Ramos (cell line): ENCODE measurements around the gene PHF2.

Experiments used
- in situ Hi-C: fragments of 300-500 bp; cut with MboI; formaldehyde crosslinking; loops from one replicate; pipeline ENCODE4 v1.14.3; 2022; ENCODE audit warnings: low sequenced_read_pairs; ENCODE audit not compliant: unreplicated experiment

The PHF2 gene

GRCh38 chr9:93620881-93621820 is 44.8 kb downstream of the PHF2 start:
- in situ Hi-C loops: no loop called here

DNA sequence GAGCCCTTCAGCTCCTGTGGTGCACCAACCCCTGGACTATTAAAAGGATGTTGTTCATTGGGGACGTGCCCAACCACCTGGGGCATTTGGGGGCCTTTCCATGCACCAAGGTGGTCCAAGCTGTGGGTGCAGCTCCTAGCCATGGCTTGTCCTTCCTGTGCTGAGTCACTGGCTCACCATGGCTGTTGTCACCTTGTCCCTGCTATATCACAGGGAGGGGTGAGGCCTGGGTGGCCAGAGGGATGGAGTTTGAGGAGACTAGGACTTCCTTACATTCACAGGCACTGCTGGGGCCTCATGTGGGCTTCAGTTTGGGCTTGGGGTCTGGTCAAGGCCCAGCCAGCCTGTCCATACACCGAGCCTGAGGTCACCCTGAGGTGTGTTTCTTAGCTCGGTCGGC is 45.5 kb downstream of the PHF2 start:
- in situ Hi-C loops: no loop called here

- in situ Hi-C loops: no loop called here
Observed at GRCh38 chr9:93622691-93623090, 46.3 kb downstream of the PHF2 start.

DNA sequence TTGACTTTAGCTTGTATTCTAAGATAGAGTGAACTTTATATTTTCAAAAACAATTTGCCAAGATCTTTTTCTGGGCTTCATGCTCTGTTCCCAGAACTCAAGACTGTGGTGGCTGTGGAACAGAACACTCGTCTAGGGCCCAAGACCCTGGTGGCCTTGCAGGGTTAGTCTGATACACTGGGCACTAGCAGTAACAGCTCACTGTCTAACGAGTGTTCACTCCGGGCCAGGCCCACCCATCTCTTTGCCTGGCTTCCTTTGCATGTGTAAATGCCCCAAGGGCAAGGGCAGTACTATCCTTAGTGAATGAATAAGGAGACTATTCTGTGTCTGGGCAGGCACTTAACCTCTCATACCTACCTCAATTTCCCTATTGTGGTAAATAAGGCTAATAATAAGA is 47.4 kb downstream of the PHF2 start:
- in situ Hi-C loops: no loop called here

- in situ Hi-C loops: no loop called here
Observed at GRCh38 chr9:93624431-93624834, 48.0 kb downstream of the PHF2 start.

- in situ Hi-C loops: no loop called here
Observed at GRCh38 chr9:93624977-93625376, 48.6 kb downstream of the PHF2 start.

DNA sequence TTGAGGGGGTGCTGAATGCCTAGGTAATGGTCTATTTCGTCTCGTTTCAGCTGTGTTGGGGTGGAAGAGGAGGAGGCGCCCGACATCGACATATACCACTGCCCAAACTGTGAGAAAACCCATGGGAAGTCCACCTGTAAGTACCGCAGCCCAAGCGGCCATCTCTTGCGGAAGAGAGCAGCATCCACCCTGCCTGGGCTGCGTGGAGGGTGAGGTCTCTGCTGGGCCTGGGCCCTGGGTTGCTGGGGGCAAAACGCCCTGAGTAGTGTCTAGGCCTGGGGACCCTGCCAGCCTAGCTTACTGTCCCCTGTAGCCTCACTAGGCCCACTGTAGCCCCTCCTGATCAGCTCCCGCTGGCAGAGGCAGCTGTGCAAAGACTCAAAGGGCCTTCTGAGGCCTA is 53.5 kb downstream of the PHF2 start:
- in situ Hi-C loops: no loop called here

DNA sequence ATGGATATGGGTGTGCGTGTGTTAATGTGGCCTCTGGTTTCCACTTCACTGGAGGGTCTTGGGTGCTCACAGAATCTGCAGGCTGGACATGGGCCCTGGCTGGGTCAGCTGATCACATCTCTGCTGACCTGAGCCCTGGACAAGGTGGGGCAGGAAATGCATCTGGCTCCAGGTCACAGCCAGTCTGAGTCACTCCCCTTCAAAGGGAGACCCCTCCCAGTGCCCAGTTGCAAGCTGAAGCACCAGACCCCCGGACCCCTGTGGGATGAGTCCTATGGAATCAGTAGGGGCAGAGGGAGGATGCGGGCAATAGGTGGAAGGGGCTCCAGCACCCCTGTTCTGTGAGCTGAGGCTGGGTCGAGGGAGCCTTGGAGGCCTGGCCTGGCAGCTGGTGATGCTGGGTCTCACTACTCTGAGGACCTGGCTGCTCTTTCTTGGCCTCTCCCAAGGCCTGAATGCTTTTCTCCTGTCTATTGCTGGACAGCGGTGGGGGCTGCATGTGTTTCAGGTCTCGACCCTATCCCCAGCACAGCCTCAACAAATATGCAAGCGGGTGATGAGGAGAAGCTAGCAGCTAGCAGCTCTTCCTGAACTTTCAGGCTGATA is 54.5 kb downstream of the PHF2 start:
- in situ Hi-C loops: no loop called here

DNA sequence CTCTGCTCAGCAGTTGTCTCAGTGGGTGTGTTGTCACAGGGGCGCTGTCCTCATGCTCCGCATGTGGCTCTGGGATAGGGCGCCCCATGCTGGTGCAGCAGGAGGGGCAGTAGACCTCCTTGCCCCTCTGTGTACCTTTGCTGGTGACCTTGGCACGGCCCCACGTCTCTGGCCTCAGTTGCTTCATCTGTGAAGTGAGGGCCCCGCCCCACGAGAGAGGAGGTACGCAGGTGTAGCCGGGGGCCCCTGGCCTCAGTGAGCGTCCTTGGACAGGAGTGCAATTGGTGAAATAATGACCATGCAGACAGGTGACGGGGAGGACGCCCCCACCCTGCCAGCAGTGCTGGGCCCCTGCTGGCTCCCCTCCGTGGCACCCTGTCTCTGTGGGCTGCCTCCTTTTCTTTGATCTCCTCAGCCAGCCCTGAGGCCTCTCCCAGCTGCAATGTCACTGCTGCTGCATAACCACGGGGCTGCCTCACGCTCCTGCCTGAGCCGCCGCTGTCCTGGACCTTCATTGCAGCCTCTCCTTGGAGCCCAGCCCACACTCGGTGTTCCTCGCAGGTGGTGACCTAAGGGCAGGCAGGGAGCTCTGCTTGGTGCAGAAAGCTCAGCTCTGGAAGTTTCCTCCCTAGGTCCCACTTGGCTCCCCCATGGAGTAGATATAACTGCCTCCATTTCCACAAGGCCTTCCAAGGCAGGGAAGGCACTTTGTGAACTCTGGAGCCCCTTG is 57.3 kb downstream of the PHF2 start:
- in situ Hi-C loops: no loop called here

GRCh38 chr9:93634311-93635185 is 58.2 kb downstream of the PHF2 start:
- in situ Hi-C loops: no loop called here

DNA sequence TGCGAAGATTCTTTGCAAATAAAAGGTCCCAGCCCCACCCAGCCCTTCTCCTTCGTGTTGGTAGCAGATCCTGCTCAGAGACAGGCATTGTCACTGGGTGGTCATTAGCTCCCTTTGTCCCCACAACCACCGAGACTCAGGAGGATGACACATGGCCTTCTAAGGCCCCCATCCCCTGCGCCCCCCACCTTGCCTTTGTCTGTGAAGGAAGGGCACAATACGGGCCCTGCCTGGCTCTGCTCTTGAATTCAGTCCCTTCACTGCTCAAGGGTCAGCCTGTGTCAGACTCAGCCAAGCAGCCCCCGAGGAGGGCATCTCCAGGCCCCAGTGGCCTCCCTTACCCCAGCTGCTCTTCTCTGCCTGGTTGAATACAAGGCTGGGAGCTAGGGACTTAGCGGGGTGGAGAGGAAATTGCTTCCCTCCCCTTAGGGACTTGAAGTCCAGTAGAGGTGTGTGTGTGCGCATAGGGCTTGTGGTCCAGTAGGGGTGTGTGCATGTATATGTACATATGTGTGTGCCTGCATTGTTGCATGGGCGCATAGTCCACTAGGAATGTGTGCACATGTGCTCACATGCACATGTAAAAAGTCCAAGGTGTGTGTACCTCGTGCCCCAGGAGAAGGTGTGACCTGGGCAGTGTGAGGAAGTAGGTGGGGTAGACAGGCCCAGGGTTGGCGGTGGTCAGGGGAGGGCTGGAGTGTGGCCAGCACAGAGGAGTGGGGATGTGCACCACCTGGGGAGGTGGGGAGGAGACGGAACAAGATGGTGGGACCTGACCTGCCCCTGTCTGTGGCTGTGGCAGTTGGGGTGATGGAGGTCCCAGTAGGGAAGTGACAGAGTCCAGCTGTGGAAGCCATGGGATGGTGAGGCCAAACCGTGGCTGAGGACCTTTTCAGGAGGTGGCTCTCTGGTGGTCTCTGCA is 59.1 kb downstream of the PHF2 start:
- in situ Hi-C loops: no loop called here

GRCh38 chr9:93636172-93636661 is 59.8 kb downstream of the PHF2 start:
- in situ Hi-C loops: no loop called here

DNA sequence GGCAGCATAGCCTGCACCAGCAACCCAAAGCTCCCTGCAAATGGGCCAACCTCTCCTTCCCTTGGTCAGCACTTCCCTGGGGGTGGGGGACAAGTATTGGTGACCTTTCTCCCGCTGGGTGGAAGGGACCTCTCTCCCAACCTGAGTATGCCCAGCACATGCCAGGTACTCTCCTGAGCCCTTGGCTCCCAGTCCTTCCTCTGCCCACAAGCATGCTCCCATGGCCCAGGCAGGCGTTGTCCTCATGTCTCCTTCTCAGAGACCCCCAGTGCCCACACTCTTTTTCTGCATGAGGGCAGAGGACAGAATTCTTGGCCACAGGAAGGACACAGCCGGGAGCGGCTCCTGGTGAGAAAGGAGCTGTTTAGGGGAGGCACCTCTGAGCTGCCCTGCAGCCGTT is 60.3 kb downstream of the PHF2 start:
- in situ Hi-C loops: no loop called here

- in situ Hi-C loops: no loop called here
Observed at GRCh38 chr9:93637886-93638285, 61.5 kb downstream of the PHF2 start.

GRCh38 chr9:93640027-93640426 is 63.6 kb downstream of the PHF2 start:
- in situ Hi-C loops: no loop called here

- in situ Hi-C loops: no loop called here
Observed at GRCh38 chr9:93642961-93643360, 66.6 kb downstream of the PHF2 start.

GRCh38 chr9:93644397-93645088 is 68.2 kb downstream of the PHF2 start:
- in situ Hi-C loops: no loop called here

GRCh38 chr9:93645149-93645889 is 68.9 kb downstream of the PHF2 start:
- in situ Hi-C loops: no loop called here
